Mesothelial cell of epicardium (in vitro differentiated cells): ENCODE results near the gene BLOC1S1. TPM values are rescaled to one million over a fixed set of nuclear protein-coding genes. Genes with fewer than 3 reads are reported as not detected.

ENCODE experiments used
- DNase-seq, 2 experiments: peaks; one replicate each; pipeline ENCODE4 v3.0.0; 2021; ENCODE audit warnings: low spot score in 2 of 2; ENCODE audit not compliant: unreplicated experiment in 2 of 2
- H3K27ac Mint-ChIP-seq: 2 replicates; pipeline ENCODE4 v1.8.0; 2021; ENCODE audit warnings: mixed read lengths
- H3K27me3 Mint-ChIP-seq: 2 replicates; pipeline ENCODE4 v1.8.0; 2021; ENCODE audit warnings: low read depth, mixed read lengths
- H3K36me3 Mint-ChIP-seq: 2 replicates; pipeline ENCODE4 v1.8.0; 2021; ENCODE audit warnings: mixed read lengths
- H3K4me1 Mint-ChIP-seq: 2 replicates; pipeline ENCODE4 v1.8.0; 2021; ENCODE audit warnings: mixed read lengths
- H3K4me3 Mint-ChIP-seq: 2 replicates; pipeline ENCODE4 v1.8.0; 2021; ENCODE audit warnings: mild to moderate bottlenecking, moderate library complexity, mixed read lengths
- H3K9me3 Mint-ChIP-seq: 2 replicates; pipeline ENCODE4 v1.8.0; 2021; ENCODE audit warnings: mixed read lengths
- CTCF ChIP-seq: fragments of 200-600 bp; sonication (generic); IDR thresholded peaks from one replicate; pipeline ENCODE4 v1.5.0; 2021; ENCODE audit warnings: antibody characterized with exemption; ENCODE audit not compliant: unreplicated experiment
- total RNA-seq: library from RNA; stranded (reverse); gene quantifications from 3 replicates; pipeline ENCODE4 v1.2.1, GENCODE V29; 2021

The BLOC1S1 gene
- total RNA-seq, 1 donor from 2014 or later, result 58.0 TPM

GRCh38 chr12:55724226-55724939, 8.5 kb downstream of the BLOC1S1 start:
- DNase-seq, result no peak
- Mint-ChIP-seq H3K9me3 (no peaks in the 10 kb centered on the region), H3K27ac (no peak overlapping the region), H3K27me3 (no peaks in the 10 kb centered on the region), H3K4me1 (peaks cover 17% of the 10 kb centered on the region), H3K4me3 (no peak overlapping the region), H3K36me3 (peaks cover 9% of the 10 kb centered on the region)
- no peak for TF ChIP-seq CTCF

GRCh38 chr12:55724940-55725309, 9.1 kb downstream of the BLOC1S1 start:
- H3K4me3 Mint-ChIP-seq, result no peak overlapping the region
- H3K36me3 Mint-ChIP-seq, result peaks cover 9% of the 10 kb centered on the region
- TF ChIP-seq CTCF, result no peak
- H3K4me1 Mint-ChIP-seq, result peaks cover 21% of the 10 kb centered on the region
- H3K27ac Mint-ChIP-seq, result peak overlapping the region; percentile 53
- H3K9me3 Mint-ChIP-seq, result no peaks in the 10 kb centered on the region
- no peak for DNase-seq
- H3K27me3 Mint-ChIP-seq, result no peaks in the 10 kb centered on the region

- TF ChIP-seq CTCF, result no peak
- H3K27ac Mint-ChIP-seq, result peak overlapping the region; percentile 53
- H3K9me3 Mint-ChIP-seq, result no peaks in the 10 kb centered on the region
- DNase-seq, result no peak
- peaks cover 28% of the 10 kb centered on the region for H3K4me1 Mint-ChIP-seq
- H3K4me3 Mint-ChIP-seq, result no peak overlapping the region
- H3K27me3 Mint-ChIP-seq, result no peaks in the 10 kb centered on the region
- peaks cover 9% of the 10 kb centered on the region for H3K36me3 Mint-ChIP-seq
Observed at GRCh38 chr12:55725556-55725955, 9.7 kb downstream of the BLOC1S1 start.

- H3K4me1 Mint-ChIP-seq, result peaks cover 31% of the 10 kb centered on the region
- peak overlapping the region; percentile 80 for H3K4me3 Mint-ChIP-seq
- H3K36me3 Mint-ChIP-seq, result peaks cover 9% of the 10 kb centered on the region
- H3K27me3 Mint-ChIP-seq, result no peaks in the 10 kb centered on the region
- DNase-seq, result no peak
- TF ChIP-seq CTCF, result no peak
- peak overlapping the region; percentile 9 for H3K27ac Mint-ChIP-seq
- no peaks in the 10 kb centered on the region for H3K9me3 Mint-ChIP-seq
Observed at GRCh38 chr12:55726971-55727370, 11.1 kb downstream of the BLOC1S1 start.

- no peak for DNase-seq
- Mint-ChIP-seq H3K4me3 (peak overlapping the region; percentile 80), H3K27me3 (no peaks in the 10 kb centered on the region), H3K9me3 (no peaks in the 10 kb centered on the region), H3K36me3 (peaks cover 9% of the 10 kb centered on the region), H3K4me1 (peaks cover 31% of the 10 kb centered on the region), H3K27ac (peak overlapping the region; percentile 87)
- TF ChIP-seq CTCF, result no peak
Observed at GRCh38 chr12:55727643-55728185, 11.9 kb downstream of the BLOC1S1 start.
